Esophagus (tissue), 2 donors: ENCODE data around the gene RPS6KB2. TPM values are rescaled to one million over a fixed set of nuclear protein-coding genes. Genes with fewer than 3 reads are reported as not detected.

Experiments used
- H3K27ac ChIP-seq, 2 donors: one replicate each; pipeline ENCODE4 v1.5.1; 2013; ENCODE audit warnings: low read depth in 2 of 2, mild to moderate bottlenecking in 2 of 2, inconsistent platforms in 1 of 2, low read length in 1 of 2, moderate library complexity in 1 of 2
- H3K27me3 ChIP-seq, 2 donors: one replicate each; pipeline ENCODE4 v1.6.1; 2013; ENCODE audit warnings: low read length in 2 of 2, control low read depth in 1 of 2, mild to moderate bottlenecking in 1 of 2; ENCODE audit not compliant: insufficient read depth in 2 of 2, control insufficient read depth in 1 of 2
- H3K36me3 ChIP-seq, 2 donors: one replicate each; pipeline ENCODE4 v1.6.1; 2013; ENCODE audit warnings: low read length in 1 of 2; ENCODE audit not compliant: control insufficient read depth in 2 of 2, insufficient read depth in 2 of 2
- H3K4me1 ChIP-seq, 2 donors: one replicate each; pipeline ENCODE4 v1.6.1; 2013; ENCODE audit warnings: low read length in 1 of 2; ENCODE audit not compliant: control insufficient read depth in 2 of 2, insufficient read depth in 2 of 2
- H3K4me3 ChIP-seq, 2 donors: one replicate each; pipeline ENCODE4 v1.5.1; 2013; ENCODE audit warnings: low read length in 2 of 2, mild to moderate bottlenecking in 2 of 2, low read depth in 1 of 2, moderate library complexity in 1 of 2
- H3K9me3 ChIP-seq, 2 donors: one replicate each; pipeline ENCODE4 v1.6.1; 2013; ENCODE audit warnings: mild to moderate bottlenecking in 2 of 2, low read depth in 1 of 2, low read length in 1 of 2, moderate library complexity in 1 of 2; ENCODE audit not compliant: control insufficient read depth in 2 of 2, insufficient read depth in 1 of 2
- WGBS, 2 donors: extraction: QIAGEN DNeasy Blood & Tissue Kit; methylation state at CpG; one replicate each; pipeline ENCODE4 v1.1.7; 2013; 5-methylcytosine and 5-hydroxymethylcytosine counted together
- polyA plus RNA-seq, 2 donors: library from polyadenylated mRNA; stranded (reverse); fragments of 200-250 nt; gene quantifications; one replicate each; pipeline ENCODE4 v1.2.3, GENCODE V29; 2013
- donor health status: healthy with polysubstance abuse.
- donor health status: Bipolar disorder and iron deficiency.

RPS6KB2 gene
- polyA plus RNA-seq, 2 donors: 79.6 to 85.9 TPM

DNA sequence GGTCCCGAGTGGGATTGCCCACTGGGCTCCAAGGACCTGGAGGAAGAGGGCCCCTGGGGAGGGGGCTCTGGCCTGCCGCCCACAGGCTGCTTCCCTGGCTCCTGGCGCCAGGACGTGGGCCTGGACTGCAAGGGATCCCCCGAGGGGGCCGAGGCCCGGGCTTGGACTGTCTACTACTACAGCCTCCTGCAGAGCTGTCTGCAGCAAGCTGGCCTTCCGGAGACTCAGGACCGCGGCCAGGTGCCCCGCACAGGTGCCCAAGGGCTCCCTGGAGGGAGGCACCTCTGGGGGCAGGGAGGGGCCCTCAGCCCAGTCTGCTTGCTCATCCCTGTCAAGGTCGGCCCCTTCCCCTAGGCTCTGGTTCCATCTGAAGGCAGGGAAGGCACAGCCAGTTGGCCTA, 10.9 kb upstream of the RPS6KB2 start:
- Histone ChIP-seq H3K27ac (peak overlapping the region in 1 of 2 donors; percentile 38), H3K9me3 (no peaks in the 10 kb centered on the region), H3K4me1 (peaks cover 14 to 34% of the 10 kb centered on the region in 2 donors), H3K27me3 (no peaks in the 10 kb centered on the region), H3K4me3 (no peak overlapping the region), H3K36me3 (no peaks in the 10 kb centered on the region)
- WGBS, 2 donors: 73 to 78% methylated on average over 12 of the region's 12 CpGs

- no peaks in the 10 kb centered on the region for H3K9me3 ChIP-seq
- H3K27me3 ChIP-seq: no peaks in the 10 kb centered on the region
- no peaks in the 10 kb centered on the region for H3K36me3 ChIP-seq
- peaks cover 14 to 34% of the 10 kb centered on the region in 2 donors for H3K4me1 ChIP-seq
- peak overlapping the region; percentile 27 to 56 for H3K27ac ChIP-seq
- 42 to 50% methylated on average over 26 of the region's 26 CpGs for WGBS, 2 donors
- no peak overlapping the region for H3K4me3 ChIP-seq
Observed at GRCh38 chr11:67418476-67419281, 9.6 kb upstream of the RPS6KB2 start.

GRCh38 chr11:67419325-67420049, 8.8 kb upstream of the RPS6KB2 start:
- H3K4me1 ChIP-seq: peaks cover 14 to 34% of the 10 kb centered on the region in 2 donors
- no peaks in the 10 kb centered on the region for H3K9me3 ChIP-seq
- H3K4me3 ChIP-seq: no peak overlapping the region
- H3K36me3 ChIP-seq: no peaks in the 10 kb centered on the region
- WGBS, 2 donors: 86 to 88% methylated on average over 21 of the region's 21 CpGs
- H3K27ac ChIP-seq: no peak overlapping the region
- H3K27me3 ChIP-seq: no peaks in the 10 kb centered on the region

- Histone ChIP-seq H3K9me3 (no peaks in the 10 kb centered on the region), H3K4me3 (peak overlapping the region; percentile 61 to 78), H3K27me3 (no peaks in the 10 kb centered on the region), H3K27ac (peak overlapping the region; percentile 94 to 95), H3K36me3 (no peaks in the 10 kb centered on the region), H3K4me1 (peaks cover 12 to 30% of the 10 kb centered on the region in 2 donors)
- WGBS, 2 donors: 33 to 35% methylated on average over 14 to 15 of the region's 15 CpGs
Observed at GRCh38 chr11:67420147-67420645, 8.1 kb upstream of the RPS6KB2 start.

DNA sequence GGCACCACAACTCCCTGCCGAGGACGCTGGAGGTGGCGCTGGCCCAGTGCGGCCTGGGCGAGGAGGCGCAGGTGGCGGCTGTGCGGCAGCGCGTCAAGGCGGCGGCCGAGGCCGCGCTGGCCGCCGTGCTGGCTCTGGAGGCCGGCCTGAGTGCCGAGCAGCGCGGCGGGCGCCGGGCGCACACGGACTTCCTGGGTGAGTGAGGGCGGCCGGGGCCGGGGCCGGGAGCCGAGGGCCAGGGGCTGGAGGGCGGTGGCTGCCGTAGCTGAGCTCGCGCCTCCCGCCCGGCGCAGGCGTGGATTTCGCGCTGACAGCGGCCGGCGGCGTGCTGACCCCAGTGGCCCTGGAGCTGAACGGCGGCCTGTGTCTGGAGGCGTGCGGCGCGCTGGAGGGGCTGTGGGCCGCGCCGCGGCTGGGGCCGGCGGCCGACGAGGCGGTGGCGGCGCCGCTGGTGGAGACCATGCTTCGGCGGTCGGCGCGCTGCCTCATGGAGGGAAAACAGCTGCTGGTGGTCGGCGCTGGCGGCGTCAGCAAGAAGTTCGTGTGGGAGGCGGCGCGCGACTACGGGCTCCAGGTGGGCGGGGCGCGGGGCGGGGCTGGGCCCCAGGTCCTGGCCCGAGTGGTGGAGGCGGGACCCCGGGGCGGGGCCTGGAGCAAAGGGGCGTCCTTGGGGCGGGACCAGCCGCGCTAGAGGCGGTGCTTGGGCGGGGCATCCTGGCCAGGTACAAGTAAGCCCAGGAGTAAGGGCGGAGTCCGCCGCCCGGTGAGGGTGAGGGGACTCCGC, 7.5 kb upstream of the RPS6KB2 start:
- no peaks in the 10 kb centered on the region for H3K36me3 ChIP-seq
- no peaks in the 10 kb centered on the region for H3K9me3 ChIP-seq
- H3K4me3 ChIP-seq: peak overlapping the region; percentile 61 to 78
- H3K4me1 ChIP-seq: peaks cover 8 to 28% of the 10 kb centered on the region in 2 donors
- WGBS, 2 donors: 1% methylated on average over 92 to 97 of the region's 97 CpGs
- H3K27me3 ChIP-seq: no peaks in the 10 kb centered on the region
- peak overlapping the region; percentile 94 to 95 for H3K27ac ChIP-seq

DNA sequence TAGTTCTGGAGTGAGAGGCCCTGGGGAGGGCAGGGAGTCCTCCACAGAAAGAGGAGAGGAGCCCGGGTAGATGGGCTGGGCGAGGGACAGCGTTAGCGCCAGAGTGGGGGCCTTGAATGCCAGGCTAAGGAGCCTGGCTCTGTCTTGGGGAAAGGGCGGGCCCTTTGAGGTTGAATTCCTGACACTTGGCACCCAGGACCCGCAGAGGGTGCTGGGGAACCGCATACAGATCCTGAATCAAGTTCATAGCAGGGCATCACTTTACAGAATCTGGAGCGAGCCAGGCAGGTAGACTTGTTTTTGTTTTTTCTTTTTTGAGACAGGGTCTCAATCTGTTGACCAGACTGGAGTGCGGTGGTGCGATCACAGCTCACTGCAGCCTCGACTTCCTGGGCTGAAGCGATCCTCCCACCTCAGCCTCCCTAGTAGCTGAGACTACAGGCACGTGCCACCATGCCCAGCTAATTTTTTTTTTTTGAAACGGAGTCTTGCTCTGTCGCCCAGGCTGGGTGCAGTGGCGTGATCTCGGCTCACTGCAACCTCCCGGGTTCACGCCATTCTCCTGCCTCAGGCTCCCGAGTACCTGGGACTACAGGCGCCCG, 6.8 kb upstream of the RPS6KB2 start:
- H3K36me3 ChIP-seq: no peaks in the 10 kb centered on the region
- H3K4me3 ChIP-seq: peak overlapping the region in 1 of 2 donors; percentile 61
- peak overlapping the region; percentile 28 to 75 for H3K27ac ChIP-seq
- WGBS, 2 donors: 67 to 70% methylated on average over 22 of the region's 22 CpGs
- no peaks in the 10 kb centered on the region for H3K27me3 ChIP-seq
- H3K4me1 ChIP-seq: peaks cover 4 to 25% of the 10 kb centered on the region in 2 donors
- no peaks in the 10 kb centered on the region for H3K9me3 ChIP-seq

DNA sequence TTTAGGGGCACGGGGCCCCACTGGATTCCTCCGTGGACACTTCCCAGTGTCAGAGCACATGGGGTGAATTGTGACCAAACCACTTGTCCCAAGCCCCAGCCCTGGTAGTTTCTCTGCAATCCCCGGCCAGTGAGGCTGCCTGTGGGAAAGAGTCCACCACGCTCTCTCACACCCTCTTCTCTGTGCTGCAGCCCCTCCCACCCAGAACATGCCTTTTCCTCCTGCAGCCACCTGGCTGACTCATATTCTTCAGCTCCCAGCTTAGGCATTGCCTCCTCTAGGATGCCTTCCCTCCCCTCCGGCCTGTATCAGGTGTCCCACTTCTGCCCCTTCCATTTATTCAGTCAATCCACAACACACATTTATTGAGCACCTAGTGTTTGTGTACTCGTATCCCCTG, 5.4 kb upstream of the RPS6KB2 start:
- no peaks in the 10 kb centered on the region for H3K9me3 ChIP-seq
- H3K4me3 ChIP-seq: no peak overlapping the region
- peaks cover 4 to 21% of the 10 kb centered on the region in 2 donors for H3K4me1 ChIP-seq
- 49 to 55% methylated on average over 6 of the region's 6 CpGs for WGBS, 2 donors
- no peaks in the 10 kb centered on the region for H3K27me3 ChIP-seq
- no peaks in the 10 kb centered on the region for H3K36me3 ChIP-seq
- H3K27ac ChIP-seq: peak overlapping the region in 1 of 2 donors; percentile 62

GRCh38 chr11:67423466-67423865, 4.8 kb upstream of the RPS6KB2 start:
- H3K4me3 ChIP-seq: no peak overlapping the region

More at GRCh38 chr11:67423466-67423865, 4.8 kb upstream of the RPS6KB2 start:
- Histone ChIP-seq H3K9me3 (no peaks in the 10 kb centered on the region), H3K27me3 (no peaks in the 10 kb centered on the region), H3K4me1 (peaks cover 3 to 18% of the 10 kb centered on the region in 2 donors), H3K27ac (no peak overlapping the region), H3K36me3 (no peaks in the 10 kb centered on the region)
- 81 to 82% methylated on average over 13 of the region's 13 CpGs for whole genome bisulfite sequencing, 2 donors
